ENCODE results near the gene SHLD2.
"Not testable (repeated sequence)": the region's sequence is repeated elsewhere in the genome, so short reads cannot be mapped to it uniquely, and the experiment has no call there.

GRCh38 chr10:87213806-87214205 lies 118.8 kb downstream of the SHLD2 start:
- TF ChIP-seq, protein P1, sequence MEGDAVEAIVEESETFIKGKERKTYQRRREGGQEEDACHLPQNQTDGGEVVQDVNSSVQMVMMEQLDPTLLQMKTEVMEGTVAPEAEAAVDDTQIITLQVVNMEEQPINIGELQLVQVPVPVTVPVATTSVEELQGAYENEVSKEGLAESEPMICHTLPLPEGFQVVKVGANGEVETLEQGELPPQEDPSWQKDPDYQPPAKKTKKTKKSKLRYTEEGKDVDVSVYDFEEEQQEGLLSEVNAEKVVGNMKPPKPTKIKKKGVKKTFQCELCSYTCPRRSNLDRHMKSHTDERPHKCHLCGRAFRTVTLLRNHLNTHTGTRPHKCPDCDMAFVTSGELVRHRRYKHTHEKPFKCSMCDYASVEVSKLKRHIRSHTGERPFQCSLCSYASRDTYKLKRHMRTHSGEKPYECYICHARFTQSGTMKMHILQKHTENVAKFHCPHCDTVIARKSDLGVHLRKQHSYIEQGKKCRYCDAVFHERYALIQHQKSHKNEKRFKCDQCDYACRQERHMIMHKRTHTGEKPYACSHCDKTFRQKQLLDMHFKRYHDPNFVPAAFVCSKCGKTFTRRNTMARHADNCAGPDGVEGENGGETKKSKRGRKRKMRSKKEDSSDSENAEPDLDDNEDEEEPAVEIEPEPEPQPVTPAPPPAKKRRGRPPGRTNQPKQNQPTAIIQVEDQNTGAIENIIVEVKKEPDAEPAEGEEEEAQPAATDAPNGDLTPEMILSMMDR (IDR thresholded peaks at IDR 0.05) = not testable (repeated sequence)
- not testable (repeated sequence) for TF ChIP-seq POLR2A (IDR thresholded peaks at IDR 0.05)
